GM19025 (cell line): ENCODE results near the gene TOP2A.

Source experiments
- ATAC-seq: cut with Tn5 transposase; IDR thresholded peaks from one replicate; pipeline ENCODE4 v1.9.1; 2021; ENCODE audit warnings: mild to moderate bottlenecking, low read depth, moderate library complexity; ENCODE audit not compliant: unreplicated experiment

TOP2A gene

DNA sequence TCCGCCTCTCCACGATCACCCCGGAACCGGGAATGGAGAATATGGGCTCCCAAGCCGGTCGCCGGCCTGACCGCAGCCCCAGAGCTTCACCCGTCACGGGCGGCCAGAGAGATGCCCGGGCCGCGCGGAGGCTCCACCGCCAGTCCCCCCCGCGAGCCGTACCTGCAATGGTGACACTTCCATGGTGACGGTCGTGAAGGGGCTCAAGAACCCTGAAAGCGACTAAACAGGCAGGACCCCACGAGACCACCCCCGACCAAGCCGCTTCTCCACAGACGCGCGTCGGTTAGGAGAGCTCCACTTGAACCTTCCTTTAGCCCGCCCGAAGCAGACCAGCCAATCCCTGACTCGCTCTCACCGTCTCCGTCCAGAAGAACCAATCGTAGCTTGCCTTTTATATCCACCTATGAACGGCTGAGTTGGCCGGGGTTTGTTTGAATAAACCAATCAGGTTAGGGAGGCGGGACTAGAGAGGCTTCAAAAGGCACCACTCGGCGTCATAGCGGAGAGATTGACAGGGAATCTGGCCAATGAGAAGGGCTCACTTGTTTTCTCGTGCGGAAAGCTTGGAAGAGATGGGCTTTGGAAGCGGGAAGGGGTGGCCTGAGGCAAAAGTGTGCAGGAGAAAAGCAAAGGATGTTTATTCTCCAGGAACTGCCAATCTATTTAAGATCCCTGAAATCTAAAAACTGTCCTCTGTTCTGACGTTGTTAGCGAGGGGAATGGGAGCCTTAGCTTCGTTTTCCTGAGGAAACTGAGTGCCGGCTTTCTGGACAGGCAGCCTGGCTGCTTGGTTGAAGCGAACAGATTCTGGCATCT is at the start of gene TOP2A:
TSS of gene TOP2A (minus strand) at position 288 of the 819 bp plus-strand sequence. CDS start at position 183, 105 bp downstream.
- ATAC-seq, result peak; percentile 95

DNA sequence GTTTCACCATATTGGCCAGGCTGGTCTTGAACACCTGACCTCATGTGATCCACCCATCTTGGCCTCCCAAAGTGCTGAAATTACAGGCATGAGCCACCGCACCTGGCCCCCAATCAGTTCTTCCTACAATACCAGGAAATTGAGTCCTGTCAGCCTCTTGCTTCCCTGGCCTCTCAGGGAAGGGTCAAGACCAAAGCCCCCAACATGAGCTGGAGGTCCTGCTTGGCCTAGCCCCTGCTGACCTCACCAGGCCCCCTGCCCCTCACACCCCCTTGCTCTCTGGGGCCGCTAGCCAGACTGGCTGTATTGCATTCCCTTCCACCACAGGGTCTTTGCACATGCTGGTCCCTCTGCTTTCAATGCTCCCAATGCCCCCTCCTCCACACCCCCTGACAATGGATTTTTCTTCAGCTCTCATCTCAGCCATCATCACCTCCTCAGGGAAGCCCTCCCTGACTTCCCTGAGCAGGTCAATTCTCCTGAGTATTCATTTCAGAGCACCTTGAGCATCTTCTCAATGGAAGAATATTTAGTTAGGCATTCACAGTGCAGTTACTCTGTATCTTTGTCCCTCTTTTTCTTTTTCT is 49.7 kb upstream of the TOP2A start:
- no peak for ATAC-seq

DNA sequence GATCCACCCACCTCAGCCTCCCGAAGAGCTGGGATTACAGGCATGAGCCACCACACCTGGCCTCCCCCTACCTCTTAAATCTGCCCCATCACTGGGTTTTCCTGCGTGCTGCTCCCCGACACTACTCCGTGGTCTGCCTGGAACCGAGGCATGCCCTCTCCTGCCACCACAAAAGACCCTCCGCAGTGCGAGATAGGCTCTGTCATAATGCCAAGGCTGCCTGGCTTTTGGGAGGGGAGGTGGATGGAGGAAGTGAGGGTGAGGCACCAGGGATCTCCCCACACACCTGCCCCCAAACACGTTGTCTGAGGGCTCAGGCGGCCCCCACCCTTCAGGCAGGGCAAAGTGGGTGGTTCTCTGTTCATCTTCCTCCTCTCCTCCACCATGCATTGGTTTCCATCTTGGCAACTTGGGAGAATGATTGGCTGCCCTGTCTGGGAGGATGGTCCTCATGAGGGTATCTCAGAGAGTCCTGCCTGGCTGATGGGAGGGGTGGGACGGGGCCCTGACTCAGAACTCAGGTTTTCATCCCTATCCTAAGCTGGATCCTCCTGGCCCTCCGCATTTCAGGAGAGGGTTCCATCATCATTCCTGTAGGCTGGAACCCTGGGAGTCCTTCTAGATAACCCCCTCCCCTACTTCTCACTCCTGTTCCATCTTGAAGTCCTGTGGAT is 48.7 kb upstream of the TOP2A start:
- no peak for ATAC-seq

DNA sequence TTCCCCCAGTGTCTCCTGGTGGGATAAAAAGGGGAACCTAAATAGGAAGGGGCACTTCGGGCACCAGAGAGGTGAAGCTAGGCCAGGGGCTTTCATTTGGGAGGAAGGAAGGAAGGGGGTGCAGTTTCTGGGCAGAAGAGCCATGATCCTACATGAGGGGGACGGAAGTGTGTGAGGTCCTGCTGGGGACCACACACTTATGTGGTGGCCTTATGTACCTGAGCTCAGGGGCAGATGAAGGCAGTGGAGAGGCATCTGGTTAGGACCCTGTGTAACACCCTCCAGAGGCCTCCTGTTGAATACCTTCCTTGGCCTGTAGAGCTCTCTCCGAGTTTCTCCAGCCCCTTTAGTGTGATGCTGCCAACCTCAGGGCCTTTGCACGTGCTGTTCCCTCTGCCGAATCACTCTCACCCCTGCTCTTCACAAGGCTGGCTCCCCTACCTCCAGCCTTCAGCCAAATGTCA is 46.7 kb upstream of the TOP2A start:
- ATAC-seq, result no peak

- ATAC-seq, result no peak
These were observed 45.4 kb upstream of the TOP2A start for GRCh38 chr17:40463122-40463550.

- no peak for ATAC-seq
These were observed 44.8 kb upstream of the TOP2A start for GRCh38 chr17:40462343-40463121.

GRCh38 chr17:40461732-40462342 is 44.1 kb upstream of the TOP2A start:
- no peak for ATAC-seq

DNA sequence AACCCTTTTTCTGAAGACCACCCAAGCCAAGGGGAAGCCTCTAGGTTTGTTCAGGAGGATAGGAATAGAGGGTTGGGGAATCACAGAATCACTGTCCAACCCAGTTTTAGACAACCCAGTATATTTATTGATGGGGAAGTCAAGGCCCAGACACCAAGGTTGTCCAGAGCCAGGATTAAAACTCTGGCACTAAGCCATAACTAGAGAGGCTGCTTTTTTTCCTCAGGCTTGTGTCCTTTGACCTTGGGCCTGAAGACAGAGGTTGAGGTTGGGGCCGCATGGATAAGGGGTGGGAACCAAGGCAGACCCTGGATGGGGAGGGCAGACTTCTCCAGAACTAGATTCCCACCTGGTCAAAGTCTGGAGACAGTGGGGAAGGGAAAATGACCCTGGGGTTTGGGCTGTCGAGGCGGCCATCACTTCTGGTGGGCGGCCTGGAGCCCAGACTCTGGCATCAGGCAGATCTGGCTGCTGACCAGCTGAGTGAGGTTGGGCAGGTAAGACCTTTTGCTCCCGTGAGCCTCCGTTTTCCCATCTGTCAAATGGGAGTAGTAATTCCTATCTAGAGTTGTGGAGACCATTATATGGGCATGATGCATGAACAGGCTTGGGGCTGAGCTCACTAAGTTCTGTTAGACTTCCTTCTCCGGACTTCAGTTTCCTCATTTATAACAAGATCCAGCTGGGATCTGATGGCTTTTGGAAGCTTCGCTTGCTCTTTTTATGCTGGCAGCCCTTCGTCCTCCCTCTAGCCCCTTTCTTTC is 43.5 kb upstream of the TOP2A start:
- no peak for ATAC-seq

GRCh38 chr17:40460604-40460967 is 42.9 kb upstream of the TOP2A start:
- no peak for ATAC-seq

DNA sequence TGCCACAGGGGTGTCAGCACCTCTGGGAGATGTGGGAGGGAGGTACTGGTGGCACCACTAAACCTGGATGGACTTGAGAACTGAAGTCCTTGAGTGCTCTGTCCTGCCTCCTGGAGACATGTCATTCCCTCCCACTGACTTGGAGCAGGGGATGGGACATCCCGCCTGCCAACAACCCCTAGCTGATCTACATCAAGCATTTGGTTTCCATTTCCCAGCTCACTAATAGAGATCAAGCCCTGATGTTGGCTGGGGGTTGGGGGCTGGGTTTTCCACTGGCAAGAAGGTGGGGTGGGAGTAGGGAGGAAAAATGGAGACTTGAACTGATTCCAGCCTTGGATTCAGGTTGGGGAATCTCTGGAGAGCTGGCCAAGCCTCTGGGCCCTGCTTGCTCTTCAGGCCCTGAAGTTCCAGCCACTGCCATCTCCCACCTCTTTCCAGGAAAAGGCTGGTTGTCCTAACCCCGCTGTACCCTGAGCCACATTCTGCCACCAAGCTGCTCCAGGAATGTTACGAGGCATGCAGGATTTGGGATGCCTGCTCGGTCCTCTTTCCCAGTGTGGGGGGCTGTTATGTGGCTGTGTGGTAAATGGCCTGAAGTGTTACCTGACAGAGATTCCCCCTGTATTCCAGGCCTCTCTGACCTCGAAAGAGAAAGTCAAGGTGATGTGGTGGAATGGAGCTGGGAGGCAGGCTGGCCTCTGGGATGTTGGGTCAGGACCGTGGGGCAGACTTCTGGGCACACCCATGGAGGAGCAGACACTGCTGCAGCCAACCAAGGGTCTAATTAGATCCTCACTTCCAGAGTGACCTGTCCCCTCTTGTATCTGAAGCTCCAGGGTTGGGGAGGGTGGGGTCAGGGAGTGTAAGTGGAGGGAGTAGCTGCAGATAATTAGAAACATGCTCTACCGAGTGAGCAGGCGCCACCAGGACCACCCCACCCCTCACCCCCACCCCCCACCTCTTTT is 42.2 kb upstream of the TOP2A start:
- no peak for ATAC-seq

- no peak for ATAC-seq
These were observed 41.3 kb upstream of the TOP2A start for GRCh38 chr17:40458851-40459482.

DNA sequence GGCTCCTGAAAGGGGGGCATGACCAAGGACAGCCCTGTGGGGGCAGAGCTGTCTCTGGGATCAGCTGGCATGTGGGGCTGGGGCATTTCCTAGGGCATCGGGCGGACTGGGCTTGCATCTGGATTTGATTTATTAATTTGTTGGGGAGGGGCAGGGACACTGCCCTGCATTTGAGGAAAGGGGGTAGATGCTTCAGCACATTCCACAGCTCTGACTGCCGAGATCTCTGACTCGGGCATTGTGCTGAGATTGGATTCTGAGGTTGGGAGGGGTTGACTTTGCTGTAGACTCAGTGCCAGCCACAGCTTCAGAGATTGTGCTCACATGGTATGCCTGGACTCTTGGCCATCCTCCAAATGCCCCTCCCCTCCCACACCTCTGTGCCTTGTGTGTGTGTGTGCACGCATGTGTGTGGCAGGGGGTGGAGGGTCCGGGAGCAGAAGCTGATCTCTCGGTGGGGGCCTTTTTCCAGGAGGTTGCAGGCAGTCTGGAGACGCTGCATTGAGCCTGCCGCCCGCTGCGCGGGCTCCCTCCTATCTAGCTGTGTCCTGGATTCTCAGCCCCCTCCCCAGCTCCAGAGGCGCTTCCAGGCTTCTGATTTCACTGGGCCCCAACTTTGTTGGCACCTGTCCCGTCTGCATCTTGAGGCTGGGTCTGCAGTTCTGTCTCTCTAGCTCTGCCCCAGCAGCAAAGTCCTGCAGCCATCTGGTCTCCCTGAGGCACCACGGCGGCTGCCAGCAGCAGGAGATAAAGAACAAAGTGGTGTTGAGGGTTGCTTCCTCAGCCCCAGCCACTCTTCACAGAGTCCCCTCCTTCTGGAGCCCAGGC is 40.5 kb upstream of the TOP2A start:
- ATAC-seq, result no peak

DNA sequence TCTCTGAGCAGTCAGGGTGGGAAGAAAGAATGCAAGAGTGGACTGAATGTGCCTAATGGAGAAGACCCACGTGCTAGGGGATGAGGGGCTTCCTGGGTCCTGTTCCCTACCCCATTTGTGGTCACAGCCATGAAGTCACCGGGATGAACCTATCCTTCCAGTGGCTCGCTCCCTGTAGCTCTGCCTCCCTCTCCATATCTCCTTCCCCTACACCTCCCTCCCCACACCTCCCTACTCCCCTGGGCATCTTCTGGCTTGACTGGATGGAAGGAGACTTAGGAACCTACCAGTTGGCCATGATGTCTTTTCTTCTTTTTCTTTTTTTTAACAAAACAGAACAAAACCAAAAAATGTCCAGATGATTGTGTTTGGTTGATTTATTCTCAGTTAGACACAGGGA is 39.7 kb upstream of the TOP2A start:
- ATAC-seq, result no peak

- no peak for ATAC-seq
These were observed 38.8 kb upstream of the TOP2A start for GRCh38 chr17:40456396-40456951.

DNA sequence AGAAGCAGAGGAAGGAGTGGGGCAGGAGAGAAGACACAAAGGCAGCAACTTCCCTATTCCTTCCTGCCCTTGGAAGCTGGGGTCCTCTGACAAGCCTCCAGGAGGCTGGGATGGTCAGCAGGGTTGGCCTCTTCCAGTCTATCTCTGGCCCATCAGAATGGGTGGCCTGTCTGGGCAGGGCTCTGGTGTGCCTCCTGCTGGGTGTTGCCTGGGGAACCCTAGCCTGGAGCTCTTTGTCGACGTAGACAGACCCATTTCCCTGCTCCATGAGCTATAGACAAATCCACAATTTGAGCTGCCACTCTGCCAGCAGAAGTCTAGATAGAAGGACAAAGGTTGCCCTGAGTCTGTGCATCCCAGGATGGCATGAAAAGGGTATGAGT is 36.9 kb upstream of the TOP2A start:
- no peak for ATAC-seq

GRCh38 chr17:40453881-40454612 is 36.4 kb upstream of the TOP2A start:
- ATAC-seq, result no peak
